Right lobe of liver (tissue), 6 donors: ENCODE data around the gene SLC16A10. TPM values are rescaled to one million over a fixed set of nuclear protein-coding genes. Genes with fewer than 3 reads are reported as not detected.
"Not testable (repeated sequence)": the region's sequence is repeated elsewhere in the genome, so short reads cannot be mapped to it uniquely, and the experiment has no call there.

Source experiments
- ATAC-seq, 4 donors: fragments of 200-7000 bp; cut with Tn5 transposase; one replicate each; pipeline ENCODE4 v1.9.1; 2020; ENCODE audit warnings: mild to moderate bottlenecking in 4 of 4, moderate library complexity in 4 of 4
- DNase-seq, 3 donors: peaks; one replicate each; pipeline ENCODE4 v3.0.0-alpha.2; 2020
- H3K27ac ChIP-seq, 3 donors: fragments of 200-600 bp; one replicate each; pipeline ENCODE4 v1.8.0; 2022
- H3K27me3 ChIP-seq, 2 donors: fragments of 200-600 bp; one replicate each; pipeline ENCODE4 v1.8.0; 2022
- H3K36me3 ChIP-seq, 4 donors: fragments of 200-600 bp; sonication (generic) in 1 of 4; one replicate each; pipeline versions ENCODE4 v1.5.1 to v1.8.0; 2017 to 2022; ENCODE audit warnings: control low read depth in 1 of 4
- H3K4me1 ChIP-seq, 4 donors: fragments of 200-600 bp; sonication (generic) in 1 of 4; one replicate each; pipeline versions ENCODE4 v1.5.1 to v1.8.0; 2017 to 2022; ENCODE audit warnings: control low read depth in 1 of 4
- H3K4me3 ChIP-seq, 3 donors: fragments of 200-600 bp; one replicate each; pipeline ENCODE4 v1.8.0; 2022
- H3K9me3 ChIP-seq, 4 donors: fragments of 200-600 bp; sonication (generic) in 1 of 4; one replicate each; pipeline versions ENCODE4 v1.5.1 to v1.8.0; 2017 to 2022; ENCODE audit warnings: control low read depth in 1 of 4
- CTCF ChIP-seq, 4 donors: fragments of 200-600 bp in 3 of 4; fragments of 450-650 bp in 1 of 4; IDR thresholded peaks; one replicate each; pipeline versions ENCODE4 v1.5.1 to v1.8.0; 2016 to 2022; ENCODE audit warnings: antibody characterized with exemption in 4 of 4, mild to moderate bottlenecking in 2 of 4
- POLR2A ChIP-seq: fragments of 450-650 bp; IDR thresholded peaks from one replicate; pipeline ENCODE4 v1.6.1; 2017; ENCODE audit warnings: antibody characterized with exemption, mild to moderate bottlenecking
- WGBS: methylation state at CpG from one replicate; pipeline ENCODE4 v1.1.6; 2018; ENCODE audit warnings: low coverage, low lambda C conversion rate; ENCODE audit not compliant: insufficient coverage; ENCODE audit errors: missing lambda C conversion rate; 5-methylcytosine and 5-hydroxymethylcytosine counted together
- intact Hi-C, 2 donors: fragments of 100-400 bp; cut with DNase I; formaldehyde crosslinking; loops; one replicate each; pipeline versions ENCODE4 v1.11.2 to v1.14.1; 2022
- total RNA-seq, 6 experiments: library from RNA; depleted of rRNA in 2 of 6; stranded (reverse); fragments of >200 nt in 2 of 6; fragmentation: NEBNext Ultra II Directional in 3 of 6; extraction: Animal tissue kit (Norgen Biotek cat#: 25700) in 3 of 6; gene quantifications; one replicate each; pipeline versions ENCODE4 v1.1.0 to v1.2.4, GENCODE V29; 2016 to 2023
- donor health status: DM: no; HTN: yes; CAD: no.
- donor health status: DM: no; HTN: no; CAD: no.
- donor health status: DM: no; HTN: no; CAD: no.
- donor health status: DM: no; HTN: yes; CAD: no.
- donor health status: DM: no; HTN: yes; CAD: no.

Gene SLC16A10
- total RNA-seq, 6 experiments from 2014 or later: 2.9 to 15.8 (median 6.6) TPM

GRCh38 chr6:111137489-111138093, 50.3 kb downstream of the SLC16A10 start:
- H3K4me3 ChIP-seq, intact Hi-C loops, H3K4me1 ChIP-seq, DNase-seq, H3K27me3 ChIP-seq, H3K9me3 ChIP-seq, ATAC-seq, H3K36me3 ChIP-seq, H3K27ac ChIP-seq: not testable (repeated sequence)
- 69% methylated on average over 13 of the region's 14 CpGs for WGBS

- no peaks in the 10 kb centered on the region for H3K4me1 ChIP-seq
- no peak for ATAC-seq
- H3K27ac ChIP-seq: no peak overlapping the region
- no peak overlapping the region for H3K4me3 ChIP-seq
- no peaks in the 10 kb centered on the region for H3K27me3 ChIP-seq
- TF ChIP-seq POLR2A (no peak), CTCF (IDR thresholded peaks at IDR 0.05) (no peak)
- no peaks in the 10 kb centered on the region for H3K36me3 ChIP-seq
- WGBS: 83% methylated on average over 3 of the region's 3 CpGs
- no peaks in the 10 kb centered on the region for H3K9me3 ChIP-seq
- DNase-seq: no peak
- intact Hi-C loops: no loop called here
Measured at GRCh38 chr6:111147440-111147839, 60.1 kb downstream of the SLC16A10 start.

GRCh38 chr6:111148110-111148509, 60.8 kb downstream of the SLC16A10 start:
- 89% methylated on average over 1 of the region's 1 CpG for WGBS
- intact Hi-C loops: no loop called here
- ATAC-seq: no peak

GRCh38 chr6:111150577-111150976, 63.3 kb downstream of the SLC16A10 start:
- H3K27ac ChIP-seq: no peak overlapping the region
- no peaks in the 10 kb centered on the region for H3K27me3 ChIP-seq
- 63% methylated on average over 1 of the region's 1 CpG for WGBS
- intact Hi-C loops: no loop called here
- no peaks in the 10 kb centered on the region for H3K4me1 ChIP-seq
- no peaks in the 10 kb centered on the region for H3K9me3 ChIP-seq
- ATAC-seq: no peak
- no peaks in the 10 kb centered on the region for H3K36me3 ChIP-seq
- no peak for TF ChIP-seq POLR2A
- TF ChIP-seq CTCF (IDR thresholded peaks at IDR 0.05): no peak
- H3K4me3 ChIP-seq: no peak overlapping the region
- DNase-seq: no peak

More at GRCh38 chr6:111148110-111148509, 60.8 kb downstream of the SLC16A10 start:
- no peaks in the 10 kb centered on the region for H3K36me3 ChIP-seq
- H3K4me3 ChIP-seq: no peak overlapping the region
- no peak for DNase-seq
- H3K9me3 ChIP-seq: no peaks in the 10 kb centered on the region
- TF ChIP-seq POLR2A: no peak
- no peak for TF ChIP-seq CTCF (IDR thresholded peaks at IDR 0.05)
- no peaks in the 10 kb centered on the region for H3K4me1 ChIP-seq
- no peaks in the 10 kb centered on the region for H3K27me3 ChIP-seq
- H3K27ac ChIP-seq: no peak overlapping the region

- TF ChIP-seq POLR2A (no peak), CTCF (IDR thresholded peaks at IDR 0.05) (no peak)
Measured at GRCh38 chr6:111154981-111155380, 67.7 kb downstream of the SLC16A10 start.

More at GRCh38 chr6:111154981-111155380, 67.7 kb downstream of the SLC16A10 start:
- ATAC-seq (peak in 1 of 4 donors; percentile 34), DNase-seq (no peak)
- no peaks in the 10 kb centered on the region for H3K4me1 ChIP-seq
- H3K27ac ChIP-seq: no peak overlapping the region
- no peaks in the 10 kb centered on the region for H3K27me3 ChIP-seq
- intact Hi-C loops: no loop called here
- H3K4me3 ChIP-seq: no peak overlapping the region
- H3K36me3 ChIP-seq: no peaks in the 10 kb centered on the region
- no peaks in the 10 kb centered on the region for H3K9me3 ChIP-seq
- WGBS: 84% methylated on average over 3 of the region's 4 CpGs
